GM23338 (cell line): Measurements from ENCODE around the gene BDKRB1. TPM values are rescaled to one million over a fixed set of nuclear protein-coding genes. Genes with fewer than 3 reads are reported as not detected.

Experiments
- ATAC-seq: fragments of 200-7000 bp; cut with Tn5 transposase; 3 replicates; pipeline ENCODE4 v1.9.1; 2020
- DNase-seq: peaks from one replicate; pipeline ENCODE4 v3.0.0-alpha.2; 2015; ENCODE audit warnings: low spot score
- H2AFZ ChIP-seq: fragments of 200-600 bp; sonication (generic); 2 replicates; pipeline ENCODE4 v1.8.0; 2016; ENCODE audit warnings: antibody characterized with exemption, mild to moderate bottlenecking, moderate library complexity
- H3F3A ChIP-seq: fragments of 200-600 bp; sonication (generic); replicated peaks from 2 replicates; pipeline ENCODE4 v1.8.0; 2017; ENCODE audit warnings: antibody characterized with exemption, mixed run types, low read depth
- H3K27ac ChIP-seq: fragments of 200-600 bp; sonication (generic); 2 replicates; pipeline ENCODE4 v1.6.1; 2016; ENCODE audit warnings: low read depth
- H3K27me3 ChIP-seq: fragments of 200-600 bp; sonication (generic); 2 replicates; pipeline ENCODE4 v1.8.0; 2016; ENCODE audit warnings: mild to moderate bottlenecking, mixed run types, moderate library complexity; ENCODE audit not compliant: insufficient read depth
- H3K36me3 ChIP-seq: fragments of 200-600 bp; sonication (generic); 2 replicates; pipeline ENCODE4 v1.8.0; 2016; ENCODE audit warnings: mild to moderate bottlenecking; ENCODE audit not compliant: insufficient read depth
- H3K4me1 ChIP-seq: fragments of 200-600 bp; sonication (generic); 2 replicates; pipeline ENCODE4 v1.8.0; 2016; ENCODE audit warnings: mild to moderate bottlenecking, moderate library complexity; ENCODE audit not compliant: insufficient read depth
- H3K4me2 ChIP-seq: fragments of 200-600 bp; sonication (generic); 2 replicates; pipeline ENCODE4 v1.7.1; 2017; ENCODE audit warnings: mixed run types
- H3K4me3 ChIP-seq: fragments of 200-600 bp; sonication (generic); 2 replicates; pipeline ENCODE4 v1.6.1; 2016; ENCODE audit warnings: mixed run types
- H3K79me2 ChIP-seq: fragments of 200-600 bp; sonication (generic); replicated peaks from 2 replicates; pipeline ENCODE4 v1.8.0; 2017; ENCODE audit warnings: mild to moderate bottlenecking; ENCODE audit not compliant: insufficient read depth
- H3K9me2 ChIP-seq: fragments of 200-600 bp; sonication (generic); 2 replicates; pipeline ENCODE4 v1.8.0; 2017; ENCODE audit not compliant: insufficient read depth
- H4K20me1 ChIP-seq: fragments of 200-600 bp; sonication (generic); replicated peaks from 2 replicates; pipeline ENCODE4 v1.8.0; 2017; ENCODE audit warnings: mild to moderate bottlenecking; ENCODE audit not compliant: insufficient read depth
- H3K27ac Mint-ChIP-seq: 2 replicates; pipeline ENCODE4 v1.8.0; 2020; ENCODE audit warnings: inconsistent platforms, mild to moderate bottlenecking, moderate library complexity, mixed read lengths
- H3K27me3 Mint-ChIP-seq: 3 replicates; pipeline ENCODE4 v1.8.0; 2022; ENCODE audit warnings: low read depth, mild to moderate bottlenecking, moderate library complexity, mixed read lengths, inconsistent platforms; ENCODE audit not compliant: insufficient read depth, poor library complexity
- H3K36me3 Mint-ChIP-seq: 3 replicates; pipeline ENCODE4 v1.8.0; 2021; ENCODE audit warnings: low read depth, mild to moderate bottlenecking, inconsistent platforms, moderate library complexity, mixed read lengths
- H3K4me1 Mint-ChIP-seq: 3 replicates; pipeline ENCODE4 v1.8.0; 2020; ENCODE audit warnings: mild to moderate bottlenecking, inconsistent platforms, mixed read lengths
- H3K4me3 Mint-ChIP-seq: 3 replicates; pipeline ENCODE4 v1.8.0; 2021; ENCODE audit warnings: moderate library complexity, mild to moderate bottlenecking, inconsistent platforms, mixed read lengths
- H3K9me3 Mint-ChIP-seq: 3 replicates; pipeline ENCODE4 v1.8.0; 2020; ENCODE audit warnings: moderate library complexity, mild to moderate bottlenecking, inconsistent platforms, mixed read lengths
- CREB1 ChIP-seq: fragments of 250-450 bp; sonication (Bioruptor Pico); IDR thresholded peaks from 2 replicates; pipeline ENCODE4 v1.5.0; 2020; ENCODE audit warnings: low read depth, mild to moderate bottlenecking, moderate library complexity
- CTCF ChIP-seq, 2 experiments: fragments of 200-600 bp in 1 of 2; sonication (generic) in 1 of 2; conservative IDR thresholded peaks; 2 replicates each; pipeline versions ENCODE4 v1.5.1 to v1.6.1; 2016 to 2017; ENCODE audit warnings: antibody characterized with exemption in 2 of 2, low read depth in 2 of 2, mild to moderate bottlenecking in 2 of 2, moderate library complexity in 1 of 2
- ETS1 ChIP-seq: IDR thresholded peaks from 2 replicates; pipeline ENCODE4 v1.6.1; 2016; ENCODE audit warnings: antibody characterized with exemption
- EZH2 ChIP-seq: fragments of 200-600 bp; sonication (generic); IDR thresholded peaks from one replicate; pipeline ENCODE4 v1.8.0; 2017; ENCODE audit warnings: antibody characterized with exemption, mild to moderate bottlenecking, low read depth; ENCODE audit not compliant: unreplicated experiment
- JUNB ChIP-seq: IDR thresholded peaks from one replicate; pipeline ENCODE4 v1.6.1; 2016; ENCODE audit warnings: antibody characterized with exemption; ENCODE audit not compliant: unreplicated experiment
- NANOG ChIP-seq: IDR thresholded peaks from 2 replicates; pipeline ENCODE4 v1.6.1; 2016; ENCODE audit warnings: antibody characterized with exemption, borderline replicate concordance
- STAT1 ChIP-seq: IDR thresholded peaks from one replicate; pipeline ENCODE4 v1.6.1; 2016; ENCODE audit warnings: antibody characterized with exemption; ENCODE audit not compliant: unreplicated experiment
- ZNF331 ChIP-seq: fragments of 250-450 bp; sonication (Bioruptor Pico); IDR thresholded peaks from 2 replicates; pipeline ENCODE4 v1.5.0; 2020; ENCODE audit warnings: low read depth, mild to moderate bottlenecking, moderate library complexity
- ZNF462 ChIP-seq: fragments of 250-450 bp; sonication (Bioruptor Pico); IDR thresholded peaks from 2 replicates; pipeline ENCODE4 v1.5.0; 2020; ENCODE audit warnings: mild to moderate bottlenecking, moderate library complexity
- polyA plus RNA-seq: library from polyadenylated mRNA; unstranded; fragments of >200 nt; fragmentation: Nextera tagmentation; extraction: Ambion mirVana; gene quantifications from 2 replicates; pipeline ENCODE4 v1.2.1, GENCODE V29; 2016
- total RNA-seq: library from RNA; depleted of rRNA; stranded (reverse); fragments of >200 nt; shearing (Covaris generic); gene quantifications from 2 replicates; pipeline ENCODE4 v1.2.3, GENCODE V29; 2014

Gene BDKRB1
- total and polyA plus RNA-seq, 2 experiments from 2014 or later, result not detected

GRCh38 chr14:96249029-96249428 lies 7.0 kb upstream of the BDKRB1 start (continued):
- TF ChIP-seq ZNF462 (CRISPR knock-in tag) (no peak), NANOG (no peak), ETS1 (no peak), STAT1 (no peak)

GRCh38 chr14:96250485-96250884 lies 5.5 kb upstream of the BDKRB1 start:
- Histone ChIP-seq H3K36me3 (no peaks in the 10 kb centered on the region), H3K79me2 (no peaks in the 10 kb centered on the region), H3K4me1 (no peaks in the 10 kb centered on the region), H3K4me3 (no peak overlapping the region), H2AFZ (no peak overlapping the region), H3K27ac (no peak overlapping the region), H3F3A (no peaks in the 10 kb centered on the region), H3K9me2 (peaks cover 9% of the 10 kb centered on the region; the same call in 1 of the 2 replicates), H3K4me2 (no peak overlapping the region), H4K20me1 (no peaks in the 10 kb centered on the region), H3K27me3 (no peaks in the 10 kb centered on the region)
- Mint-ChIP-seq H3K36me3 (no peaks in the 10 kb centered on the region; the same call in 2 of the 3 replicates), H3K27ac (no peak overlapping the region), H3K9me3 (no peaks in the 10 kb centered on the region), H3K27me3 (peaks cover 12% of the 10 kb centered on the region), H3K4me1 (peaks cover 21% of the 10 kb centered on the region), H3K4me3 (no peak overlapping the region)
- DNase-seq, result no peak
- ATAC-seq, result peak; percentile 41
- TF ChIP-seq ZNF331 (CRISPR knock-in tag) (no peak), NANOG (no peak), STAT1 (no peak), EZH2 (no peak), JUNB (no peak), ETS1 (no peak), CREB1 (CRISPR knock-in tag) (no peak), CTCF (conservative IDR thresholded peaks at IDR 0.05; ENCODE audit: low read depth in 2 of 2) (no peak)
